SK-N-SH treated with all-trans-retinoic acid at 6 μM for 48 hours (cell line): ENCODE measurements around the gene TMPRSS5.

Source experiments
- ATAC-seq: fragments of 200-7000 bp; cut with Tn5 transposase; 3 replicates; pipeline ENCODE4 v1.9.1; 2020; ENCODE audit warnings: mild to moderate bottlenecking, moderate library complexity
- ARNTL ChIP-seq: fragments of 450-650 bp; formaldehyde crosslinking; IDR thresholded peaks from 2 replicates; pipeline ENCODE4 v1.5.0; 2020; ENCODE audit warnings: low read depth, mild to moderate bottlenecking, moderate library complexity, borderline replicate concordance
- BACH2 ChIP-seq: fragments of 250-450 bp; sonication (Bioruptor Pico); IDR thresholded peaks from 2 replicates; pipeline ENCODE4 v1.9.0; 2021; ENCODE audit warnings: mild to moderate bottlenecking, borderline replicate concordance
- CSDC2 ChIP-seq: fragments of 250-450 bp; sonication (Bioruptor Pico); IDR thresholded peaks from 2 replicates; pipeline ENCODE4 v1.5.0; 2020; ENCODE audit warnings: mild to moderate bottlenecking, moderate library complexity
- ESRRG ChIP-seq: fragments of 250-450 bp; sonication (Bioruptor Pico); IDR thresholded peaks from 2 replicates; pipeline ENCODE4 v1.6.1; 2021; ENCODE audit warnings: mild to moderate bottlenecking
- GLIS3 ChIP-seq: fragments of 250-450 bp; sonication (Bioruptor Pico); IDR thresholded peaks from 2 replicates; pipeline ENCODE4 v1.5.0; 2020; ENCODE audit warnings: mild to moderate bottlenecking, moderate library complexity
- ISL1 ChIP-seq: fragments of 250-450 bp; sonication (Bioruptor Pico); IDR thresholded peaks from 2 replicates; pipeline ENCODE4 v2.1.2; 2022; ENCODE audit warnings: mild to moderate bottlenecking, moderate library complexity
- OSR1 ChIP-seq: fragments of 250-450 bp; sonication (Bioruptor Pico); IDR thresholded peaks from 2 replicates; pipeline ENCODE4 v1.8.0; 2022; ENCODE audit warnings: moderate library complexity, mild to moderate bottlenecking, inconsistent platforms
- PPARA ChIP-seq: fragments of 250-450 bp; sonication (Bioruptor Pico); IDR thresholded peaks from 2 replicates; pipeline ENCODE4 v1.5.0; 2020; ENCODE audit warnings: mild to moderate bottlenecking, borderline replicate concordance
- RARB ChIP-seq: fragments of 250-450 bp; sonication (Bioruptor Pico); IDR thresholded peaks from 2 replicates; pipeline ENCODE4 v1.8.0; 2021; ENCODE audit warnings: mild to moderate bottlenecking, moderate library complexity
- SNAI2 ChIP-seq: fragments of 250-450 bp; sonication (Bioruptor Pico); IDR thresholded peaks from 2 replicates; pipeline ENCODE4 v1.5.0; 2020; ENCODE audit warnings: mild to moderate bottlenecking, moderate library complexity
- TCF4 ChIP-seq: fragments of 250-450 bp; sonication (Bioruptor Pico); IDR thresholded peaks from 2 replicates; pipeline ENCODE4 v1.8.0; 2021; ENCODE audit warnings: mild to moderate bottlenecking, moderate library complexity, borderline replicate concordance
- TOX ChIP-seq: fragments of 250-450 bp; sonication (Bioruptor Pico); IDR thresholded peaks from 2 replicates; pipeline ENCODE4 v1.8.0; 2021; ENCODE audit warnings: mild to moderate bottlenecking, moderate library complexity, borderline replicate concordance
- ZC3H10 ChIP-seq: fragments of 250-450 bp; sonication (Bioruptor Pico); IDR thresholded peaks from 2 replicates; pipeline ENCODE4 v1.5.1; 2021; ENCODE audit warnings: mild to moderate bottlenecking, moderate library complexity
- ZFP3 ChIP-seq: fragments of 250-450 bp; sonication (Bioruptor Pico); IDR thresholded peaks from 2 replicates; pipeline ENCODE4 v1.5.0; 2020; ENCODE audit warnings: mild to moderate bottlenecking, moderate library complexity
- ZFP30 ChIP-seq: fragments of 450-650 bp; formaldehyde crosslinking; IDR thresholded peaks from 2 replicates; pipeline ENCODE4 v1.5.0; 2022; ENCODE audit warnings: mild to moderate bottlenecking, moderate library complexity
- ZNF565 ChIP-seq: fragments of 450-650 bp; formaldehyde crosslinking; conservative IDR thresholded peaks from 2 replicates; pipeline ENCODE4 v1.5.0; 2020; ENCODE audit warnings: low read depth, mild to moderate bottlenecking, moderate library complexity
- ZNF8 ChIP-seq: fragments of 450-650 bp; formaldehyde crosslinking; IDR thresholded peaks from 2 replicates; pipeline ENCODE4 v1.5.0; 2020; ENCODE audit warnings: mild to moderate bottlenecking, moderate library complexity
- TF ChIP-seq, protein P1 (sequence below): fragments of 250-450 bp; sonication (Bioruptor Pico); IDR thresholded peaks from 2 replicates; pipeline ENCODE4 v1.8.0; 2020; ENCODE audit warnings: mild to moderate bottlenecking, moderate library complexity, borderline replicate concordance
- TF ChIP-seq, protein P2 (sequence below): fragments of 250-450 bp; sonication (Bioruptor Pico); IDR thresholded peaks from 2 replicates; pipeline ENCODE4 v1.5.1; 2020; ENCODE audit warnings: low read depth, mild to moderate bottlenecking, moderate library complexity
- TF ChIP-seq, protein P3 (sequence below): fragments of 250-450 bp; sonication (Bioruptor Pico); IDR thresholded peaks from 2 replicates; pipeline ENCODE4 v1.5.0; 2020; ENCODE audit warnings: mild to moderate bottlenecking, moderate library complexity
- TF ChIP-seq, protein P4 (sequence below): fragments of 250-450 bp; sonication (Bioruptor Pico); IDR thresholded peaks from 2 replicates; pipeline ENCODE4 v1.5.1; 2021; ENCODE audit warnings: mild to moderate bottlenecking, moderate library complexity
- TF ChIP-seq, protein P5 (sequence below): fragments of 250-450 bp; sonication (Bioruptor Pico); IDR thresholded peaks from 2 replicates; pipeline ENCODE4 v1.8.0; 2021; ENCODE audit warnings: low read depth, mild to moderate bottlenecking, moderate library complexity, borderline replicate concordance

TMPRSS5 gene

DNA sequence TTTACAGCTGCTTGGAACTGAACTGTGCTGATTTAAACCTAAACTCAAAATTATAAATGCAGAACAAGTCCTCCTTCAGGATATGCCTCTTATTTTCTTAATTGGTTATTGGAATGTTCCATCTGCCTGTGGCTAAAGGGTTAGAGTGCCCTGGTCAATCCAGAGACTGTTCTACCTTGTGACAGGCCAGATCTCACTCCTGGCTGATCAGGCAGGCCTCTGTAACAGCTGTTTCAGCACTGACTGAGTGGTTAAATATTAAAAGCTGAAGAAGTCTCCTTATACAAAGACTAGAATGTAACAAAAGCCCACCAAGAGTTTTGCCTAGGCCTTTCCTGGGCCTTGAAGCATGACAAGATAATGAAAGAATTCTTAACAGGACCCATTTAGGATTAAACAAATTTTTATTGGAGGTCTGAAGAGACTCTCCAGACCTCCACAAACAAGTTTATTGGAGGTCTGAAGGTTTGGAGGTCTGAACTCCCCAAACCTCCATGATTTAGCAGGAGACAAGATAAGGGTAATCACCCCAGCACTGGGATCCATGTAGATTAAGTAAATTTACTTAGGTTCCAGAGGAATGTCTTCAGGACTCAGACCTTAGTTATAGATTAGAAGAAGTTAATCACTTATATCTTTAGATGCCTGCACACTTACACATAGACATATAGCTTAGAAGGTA is 35.8 kb downstream of the TMPRSS5 start:
- TF ChIP-seq SNAI2 (CRISPR knock-in tag) = no peak
- TF ChIP-seq, protein P1, sequence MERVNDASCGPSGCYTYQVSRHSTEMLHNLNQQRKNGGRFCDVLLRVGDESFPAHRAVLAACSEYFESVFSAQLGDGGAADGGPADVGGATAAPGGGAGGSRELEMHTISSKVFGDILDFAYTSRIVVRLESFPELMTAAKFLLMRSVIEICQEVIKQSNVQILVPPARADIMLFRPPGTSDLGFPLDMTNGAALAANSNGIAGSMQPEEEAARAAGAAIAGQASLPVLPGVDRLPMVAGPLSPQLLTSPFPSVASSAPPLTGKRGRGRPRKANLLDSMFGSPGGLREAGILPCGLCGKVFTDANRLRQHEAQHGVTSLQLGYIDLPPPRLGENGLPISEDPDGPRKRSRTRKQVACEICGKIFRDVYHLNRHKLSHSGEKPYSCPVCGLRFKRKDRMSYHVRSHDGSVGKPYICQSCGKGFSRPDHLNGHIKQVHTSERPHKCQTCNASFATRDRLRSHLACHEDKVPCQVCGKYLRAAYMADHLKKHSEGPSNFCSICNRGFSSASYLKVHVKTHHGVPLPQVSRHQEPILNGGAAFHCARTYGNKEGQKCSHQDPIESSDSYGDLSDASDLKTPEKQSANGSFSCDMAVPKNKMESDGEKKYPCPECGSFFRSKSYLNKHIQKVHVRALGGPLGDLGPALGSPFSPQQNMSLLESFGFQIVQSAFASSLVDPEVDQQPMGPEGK (CRISPR knock-in tag) = no peak
- TF ChIP-seq, protein P2, sequence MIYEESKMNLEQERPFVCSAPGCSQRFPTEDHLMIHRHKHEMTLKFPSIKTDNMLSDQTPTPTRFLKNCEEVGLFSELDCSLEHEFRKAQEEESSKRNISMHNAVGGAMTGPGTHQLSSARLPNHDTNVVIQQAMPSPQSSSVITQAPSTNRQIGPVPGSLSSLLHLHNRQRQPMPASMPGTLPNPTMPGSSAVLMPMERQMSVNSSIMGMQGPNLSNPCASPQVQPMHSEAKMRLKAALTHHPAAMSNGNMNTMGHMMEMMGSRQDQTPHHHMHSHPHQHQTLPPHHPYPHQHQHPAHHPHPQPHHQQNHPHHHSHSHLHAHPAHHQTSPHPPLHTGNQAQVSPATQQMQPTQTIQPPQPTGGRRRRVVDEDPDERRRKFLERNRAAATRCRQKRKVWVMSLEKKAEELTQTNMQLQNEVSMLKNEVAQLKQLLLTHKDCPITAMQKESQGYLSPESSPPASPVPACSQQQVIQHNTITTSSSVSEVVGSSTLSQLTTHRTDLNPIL (CRISPR knock-in tag) = no peak
- no peak for TF ChIP-seq CSDC2 (CRISPR knock-in tag)
- no peak for TF ChIP-seq PPARA
- no peak for TF ChIP-seq ESRRG (CRISPR knock-in tag)
- no peak for TF ChIP-seq ISL1 (CRISPR knock-in tag)
- no peak for TF ChIP-seq ZNF8 (CRISPR knock-in tag)
- TF ChIP-seq TCF4 (CRISPR knock-in tag) = no peak
- no peak for TF ChIP-seq GLIS3
- no peak for ATAC-seq

DNA sequence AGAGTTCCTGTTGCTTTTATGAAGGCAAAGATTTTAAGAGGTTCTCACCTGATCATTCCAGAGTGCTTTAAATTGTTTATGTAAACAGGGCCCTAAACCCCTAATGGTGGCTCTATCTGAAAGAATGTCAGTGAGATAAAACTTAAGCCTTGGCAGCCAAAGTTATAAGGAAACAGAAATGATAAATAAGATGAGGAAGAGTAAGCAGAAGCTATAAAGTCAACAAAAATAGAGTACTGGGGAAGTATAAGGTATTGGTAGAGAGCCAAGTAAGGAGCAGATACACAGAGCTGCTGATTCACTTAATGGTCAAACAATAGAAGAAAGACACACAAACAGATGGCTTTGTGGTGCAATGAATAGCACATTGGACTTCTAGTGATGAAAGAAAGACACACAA is 37.9 kb downstream of the TMPRSS5 start:
- TF ChIP-seq ISL1 (CRISPR knock-in tag) (no peak), ZNF8 (CRISPR knock-in tag) (no peak), ZC3H10 (CRISPR knock-in tag) (no peak), PPARA (no peak), ZNF565 (CRISPR knock-in tag) (no peak), ZFP30 (CRISPR knock-in tag) (no peak), TOX (CRISPR knock-in tag) (no peak), GLIS3 (no peak), TCF4 (CRISPR knock-in tag) (no peak), ARNTL (no peak), BACH2 (CRISPR knock-in tag) (no peak), OSR1 (CRISPR knock-in tag) (no peak), ZFP3 (CRISPR knock-in tag) (no peak), RARB (no peak)
- TF ChIP-seq, protein P2 (CRISPR knock-in tag) = no peak
- TF ChIP-seq, protein P3, sequence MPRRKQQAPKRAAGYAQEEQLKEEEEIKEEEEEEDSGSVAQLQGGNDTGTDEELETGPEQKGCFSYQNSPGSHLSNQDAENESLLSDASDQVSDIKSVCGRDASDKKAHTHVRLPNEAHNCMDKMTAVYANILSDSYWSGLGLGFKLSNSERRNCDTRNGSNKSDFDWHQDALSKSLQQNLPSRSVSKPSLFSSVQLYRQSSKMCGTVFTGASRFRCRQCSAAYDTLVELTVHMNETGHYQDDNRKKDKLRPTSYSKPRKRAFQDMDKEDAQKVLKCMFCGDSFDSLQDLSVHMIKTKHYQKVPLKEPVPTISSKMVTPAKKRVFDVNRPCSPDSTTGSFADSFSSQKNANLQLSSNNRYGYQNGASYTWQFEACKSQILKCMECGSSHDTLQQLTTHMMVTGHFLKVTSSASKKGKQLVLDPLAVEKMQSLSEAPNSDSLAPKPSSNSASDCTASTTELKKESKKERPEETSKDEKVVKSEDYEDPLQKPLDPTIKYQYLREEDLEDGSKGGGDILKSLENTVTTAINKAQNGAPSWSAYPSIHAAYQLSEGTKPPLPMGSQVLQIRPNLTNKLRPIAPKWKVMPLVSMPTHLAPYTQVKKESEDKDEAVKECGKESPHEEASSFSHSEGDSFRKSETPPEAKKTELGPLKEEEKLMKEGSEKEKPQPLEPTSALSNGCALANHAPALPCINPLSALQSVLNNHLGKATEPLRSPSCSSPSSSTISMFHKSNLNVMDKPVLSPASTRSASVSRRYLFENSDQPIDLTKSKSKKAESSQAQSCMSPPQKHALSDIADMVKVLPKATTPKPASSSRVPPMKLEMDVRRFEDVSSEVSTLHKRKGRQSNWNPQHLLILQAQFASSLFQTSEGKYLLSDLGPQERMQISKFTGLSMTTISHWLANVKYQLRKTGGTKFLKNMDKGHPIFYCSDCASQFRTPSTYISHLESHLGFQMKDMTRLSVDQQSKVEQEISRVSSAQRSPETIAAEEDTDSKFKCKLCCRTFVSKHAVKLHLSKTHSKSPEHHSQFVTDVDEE (CRISPR knock-in tag) = no peak
- TF ChIP-seq, protein P1 (CRISPR knock-in tag) = no peak
- TF ChIP-seq, protein P4, sequence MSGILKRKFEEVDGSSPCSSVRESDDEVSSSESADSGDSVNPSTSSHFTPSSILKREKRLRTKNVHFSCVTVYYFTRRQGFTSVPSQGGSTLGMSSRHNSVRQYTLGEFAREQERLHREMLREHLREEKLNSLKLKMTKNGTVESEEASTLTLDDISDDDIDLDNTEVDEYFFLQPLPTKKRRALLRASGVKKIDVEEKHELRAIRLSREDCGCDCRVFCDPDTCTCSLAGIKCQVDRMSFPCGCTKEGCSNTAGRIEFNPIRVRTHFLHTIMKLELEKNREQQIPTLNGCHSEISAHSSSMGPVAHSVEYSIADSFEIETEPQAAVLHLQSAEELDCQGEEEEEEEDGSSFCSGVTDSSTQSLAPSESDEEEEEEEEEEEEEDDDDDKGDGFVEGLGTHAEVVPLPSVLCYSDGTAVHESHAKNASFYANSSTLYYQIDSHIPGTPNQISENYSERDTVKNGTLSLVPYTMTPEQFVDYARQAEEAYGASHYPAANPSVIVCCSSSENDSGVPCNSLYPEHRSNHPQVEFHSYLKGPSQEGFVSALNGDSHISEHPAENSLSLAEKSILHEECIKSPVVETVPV (CRISPR knock-in tag) = no peak
- TF ChIP-seq, protein P5, sequence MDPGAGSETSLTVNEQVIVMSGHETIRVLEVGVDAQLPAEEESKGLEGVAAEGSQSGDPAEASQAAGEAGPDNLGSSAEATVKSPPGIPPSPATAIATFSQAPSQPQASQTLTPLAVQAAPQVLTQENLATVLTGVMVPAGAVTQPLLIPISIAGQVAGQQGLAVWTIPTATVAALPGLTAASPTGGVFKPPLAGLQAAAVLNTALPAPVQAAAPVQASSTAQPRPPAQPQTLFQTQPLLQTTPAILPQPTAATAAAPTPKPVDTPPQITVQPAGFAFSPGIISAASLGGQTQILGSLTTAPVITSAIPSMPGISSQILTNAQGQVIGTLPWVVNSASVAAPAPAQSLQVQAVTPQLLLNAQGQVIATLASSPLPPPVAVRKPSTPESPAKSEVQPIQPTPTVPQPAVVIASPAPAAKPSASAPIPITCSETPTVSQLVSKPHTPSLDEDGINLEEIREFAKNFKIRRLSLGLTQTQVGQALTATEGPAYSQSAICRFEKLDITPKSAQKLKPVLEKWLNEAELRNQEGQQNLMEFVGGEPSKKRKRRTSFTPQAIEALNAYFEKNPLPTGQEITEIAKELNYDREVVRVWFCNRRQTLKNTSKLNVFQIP (CRISPR knock-in tag) = no peak
- no peak for ATAC-seq
